HG03095 (cell line): ENCODE measurements around the gene SYNGR3.

ENCODE experiments used
- ATAC-seq: cut with Tn5 transposase; IDR thresholded peaks from one replicate; pipeline ENCODE4 v1.9.1; 2021; ENCODE audit warnings: moderate library complexity; ENCODE audit not compliant: unreplicated experiment

SYNGR3 gene

GRCh38 chr16:2039274-2040031, 49.7 kb downstream of the SYNGR3 start:
- ATAC-seq, result no peak

GRCh38 chr16:2040041-2040786, 50.4 kb downstream of the SYNGR3 start:
- ATAC-seq, result no peak

GRCh38 chr16:2040787-2041522, 51.2 kb downstream of the SYNGR3 start:
- ATAC-seq, result no peak

- no peak for ATAC-seq
These were observed 52.6 kb downstream of the SYNGR3 start for GRCh38 chr16:2042171-2042985.

GRCh38 chr16:2042986-2043666, 53.4 kb downstream of the SYNGR3 start:
- no peak for ATAC-seq
